ENCODE measurements around the gene KRT78. TPM values are rescaled to one million over a fixed set of nuclear protein-coding genes. Genes with fewer than 3 reads are reported as not detected.

Gene KRT78
- total and polyA plus RNA-seq, 2 of the 13 experiments (the other 11 are each of a cell fraction or from before 2014, with no cell fraction given) = not detected

GRCh38 chr12:52806169-52806811, 42.5 kb downstream of the KRT78 start:
- no TSS peak for BruUV-seq (replicated peaks)
- Histone ChIP-seq H3K4me2 (ENCODE audit: low read depth, low read length) (no peak overlapping the region), H3K36me3 (replicated peaks in 1 of 2; ENCODE audit: control insufficient read depth in 1 of 2, insufficient read depth in 2 of 2, low read length in 2 of 2) (no peaks in the 10 kb centered on the region), H3K4me3 (replicated peaks in 1 of 3; ENCODE audit: insufficient read depth in 1 of 3, low read depth in 2 of 3, low read length in 3 of 3) (no peak overlapping the region), H3K9ac (ENCODE audit: insufficient read depth, low read depth, low read length) (no peak overlapping the region), H3K9me3 (ENCODE audit: low read length) (no peaks in the 10 kb centered on the region), H4K20me1 (ENCODE audit: insufficient read depth, low read length) (no peaks in the 10 kb centered on the region), H3K4me1 (ENCODE audit: insufficient read depth, low read length) (no peaks in the 10 kb centered on the region), H3K27me3 (ENCODE audit: control insufficient read depth in 1 of 2, insufficient read depth in 2 of 2, low read length in 2 of 2) (peaks cover 1 to 18% of the 10 kb centered on the region in 2 experiments; a peak in 4 of 5 replicates), H3K27ac (ENCODE audit: extremely low read length, insufficient read depth, low read length) (no peak overlapping the region), H3K79me2 (ENCODE audit: insufficient read depth, low read length) (no peaks in the 10 kb centered on the region), H2AFZ (ENCODE audit: low read length) (no peak overlapping the region)
- 16% methylated on average over 3 of the region's 3 CpGs for WGBS (ENCODE audit: low lambda C conversion rate)
- no peak for TF ChIP-seq MAFK (conservative IDR thresholded peaks at IDR 0.05 in 1 of 2, IDR thresholded peaks at IDR 0.05 in 1 of 2; ENCODE audit: low read length in 2 of 2)
- FAIRE-seq = no peak
- POLR2A ChIA-PET = no interaction called here
- intact Hi-C loops (cut with micrococcal nuclease; ENCODE audit: unreplicated experiment) (no loop called here), in situ Hi-C loops (cut with HindIII; ENCODE audit: extremely low pct_ligation_motif_present, low pct_unique_long_range_greater_than_20kb) (no loop called here)
- DNase-seq (ENCODE audit: low spot score) = no peak
- CTCF ChIA-PET (ENCODE audit: low intra/inter-chr PET ratio, low total read pairs) = no interaction called here
- no peak for ATAC-seq

- WGBS (ENCODE audit: low lambda C conversion rate) = 10% methylated on average over 3 of the region's 3 CpGs
- Histone ChIP-seq H3K4me3 (replicated peaks in 1 of 3; ENCODE audit: insufficient read depth in 1 of 3, low read depth in 2 of 3, low read length in 3 of 3) (no peak overlapping the region), H3K27me3 (ENCODE audit: control insufficient read depth in 1 of 2, insufficient read depth in 2 of 2, low read length in 2 of 2) (peaks cover 1 to 18% of the 10 kb centered on the region in 2 experiments; a peak in 4 of 5 replicates), H2AFZ (ENCODE audit: low read length) (no peak overlapping the region), H3K79me2 (ENCODE audit: insufficient read depth, low read length) (no peaks in the 10 kb centered on the region), H3K4me2 (ENCODE audit: low read depth, low read length) (no peak overlapping the region), H3K9ac (ENCODE audit: insufficient read depth, low read depth, low read length) (no peak overlapping the region), H3K9me3 (ENCODE audit: low read length) (no peaks in the 10 kb centered on the region), H3K36me3 (replicated peaks in 1 of 2; ENCODE audit: control insufficient read depth in 1 of 2, insufficient read depth in 2 of 2, low read length in 2 of 2) (no peaks in the 10 kb centered on the region), H3K4me1 (ENCODE audit: insufficient read depth, low read length) (no peaks in the 10 kb centered on the region), H3K27ac (ENCODE audit: extremely low read length, insufficient read depth, low read length) (no peak overlapping the region), H4K20me1 (ENCODE audit: insufficient read depth, low read length) (no peaks in the 10 kb centered on the region)
- POLR2A ChIA-PET = no interaction called here
- in situ Hi-C loops (cut with HindIII; ENCODE audit: extremely low pct_ligation_motif_present, low pct_unique_long_range_greater_than_20kb) (no loop called here), intact Hi-C loops (cut with micrococcal nuclease; ENCODE audit: unreplicated experiment) (no loop called here)
- no TSS peak for BruUV-seq (replicated peaks)
- CTCF ChIA-PET (ENCODE audit: low intra/inter-chr PET ratio, low total read pairs) = no interaction called here
- FAIRE-seq (no peak), DNase-seq (ENCODE audit: low spot score) (no peak), ATAC-seq (no peak)
- TF ChIP-seq ZNF136 (CRISPR knock-in tag; IDR thresholded peaks at IDR 0.05; ENCODE audit: low read depth) = no peak
- TF ChIP-seq HOXA5 (CRISPR knock-in tag; IDR thresholded peaks at IDR 0.05) = no peak
- TF ChIP-seq, protein P1, sequence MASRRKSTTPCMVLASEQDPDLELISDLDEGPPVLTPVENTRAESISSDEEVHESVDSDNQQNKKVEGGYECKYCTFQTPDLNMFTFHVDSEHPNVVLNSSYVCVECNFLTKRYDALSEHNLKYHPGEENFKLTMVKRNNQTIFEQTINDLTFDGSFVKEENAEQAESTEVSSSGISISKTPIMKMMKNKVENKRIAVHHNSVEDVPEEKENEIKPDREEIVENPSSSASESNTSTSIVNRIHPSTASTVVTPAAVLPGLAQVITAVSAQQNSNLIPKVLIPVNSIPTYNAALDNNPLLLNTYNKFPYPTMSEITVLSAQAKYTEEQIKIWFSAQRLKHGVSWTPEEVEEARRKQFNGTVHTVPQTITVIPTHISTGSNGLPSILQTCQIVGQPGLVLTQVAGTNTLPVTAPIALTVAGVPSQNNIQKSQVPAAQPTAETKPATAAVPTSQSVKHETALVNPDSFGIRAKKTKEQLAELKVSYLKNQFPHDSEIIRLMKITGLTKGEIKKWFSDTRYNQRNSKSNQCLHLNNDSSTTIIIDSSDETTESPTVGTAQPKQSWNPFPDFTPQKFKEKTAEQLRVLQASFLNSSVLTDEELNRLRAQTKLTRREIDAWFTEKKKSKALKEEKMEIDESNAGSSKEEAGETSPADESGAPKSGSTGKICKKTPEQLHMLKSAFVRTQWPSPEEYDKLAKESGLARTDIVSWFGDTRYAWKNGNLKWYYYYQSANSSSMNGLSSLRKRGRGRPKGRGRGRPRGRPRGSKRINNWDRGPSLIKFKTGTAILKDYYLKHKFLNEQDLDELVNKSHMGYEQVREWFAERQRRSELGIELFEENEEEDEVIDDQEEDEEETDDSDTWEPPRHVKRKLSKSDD (CRISPR knock-in tag; IDR thresholded peaks at IDR 0.05; ENCODE audit: low read depth) = no peak
- TF ChIP-seq SRSF9 (IDR thresholded peaks at IDR 0.05; ENCODE audit: borderline replicate concordance, insufficient read depth, low read depth, low read length, poor library complexity, severe bottlenecking) = no peak
- TF ChIP-seq, protein P2, sequence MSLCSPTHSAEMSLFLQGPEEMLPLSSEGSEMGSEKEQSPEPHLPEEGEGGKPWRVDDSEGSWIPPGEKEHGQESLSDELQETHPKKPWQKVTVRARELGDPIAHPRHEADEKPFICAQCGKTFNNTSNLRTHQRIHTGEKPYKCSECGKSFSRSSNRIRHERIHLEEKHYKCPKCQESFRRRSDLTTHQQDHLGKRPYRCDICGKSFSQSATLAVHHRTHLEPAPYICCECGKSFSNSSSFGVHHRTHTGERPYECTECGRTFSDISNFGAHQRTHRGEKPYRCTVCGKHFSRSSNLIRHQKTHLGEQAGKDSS (CRISPR knock-in tag; IDR thresholded peaks at IDR 0.05; ENCODE audit: borderline replicate concordance, low read depth) = no peak
- no peak for TF ChIP-seq ZNF543 (CRISPR knock-in tag; IDR thresholded peaks at IDR 0.05)
- TF ChIP-seq, protein P3, sequence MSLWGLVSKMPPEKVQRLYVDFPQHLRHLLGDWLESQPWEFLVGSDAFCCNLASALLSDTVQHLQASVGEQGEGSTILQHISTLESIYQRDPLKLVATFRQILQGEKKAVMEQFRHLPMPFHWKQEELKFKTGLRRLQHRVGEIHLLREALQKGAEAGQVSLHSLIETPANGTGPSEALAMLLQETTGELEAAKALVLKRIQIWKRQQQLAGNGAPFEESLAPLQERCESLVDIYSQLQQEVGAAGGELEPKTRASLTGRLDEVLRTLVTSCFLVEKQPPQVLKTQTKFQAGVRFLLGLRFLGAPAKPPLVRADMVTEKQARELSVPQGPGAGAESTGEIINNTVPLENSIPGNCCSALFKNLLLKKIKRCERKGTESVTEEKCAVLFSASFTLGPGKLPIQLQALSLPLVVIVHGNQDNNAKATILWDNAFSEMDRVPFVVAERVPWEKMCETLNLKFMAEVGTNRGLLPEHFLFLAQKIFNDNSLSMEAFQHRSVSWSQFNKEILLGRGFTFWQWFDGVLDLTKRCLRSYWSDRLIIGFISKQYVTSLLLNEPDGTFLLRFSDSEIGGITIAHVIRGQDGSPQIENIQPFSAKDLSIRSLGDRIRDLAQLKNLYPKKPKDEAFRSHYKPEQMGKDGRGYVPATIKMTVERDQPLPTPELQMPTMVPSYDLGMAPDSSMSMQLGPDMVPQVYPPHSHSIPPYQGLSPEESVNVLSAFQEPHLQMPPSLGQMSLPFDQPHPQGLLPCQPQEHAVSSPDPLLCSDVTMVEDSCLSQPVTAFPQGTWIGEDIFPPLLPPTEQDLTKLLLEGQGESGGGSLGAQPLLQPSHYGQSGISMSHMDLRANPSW (CRISPR knock-in tag; IDR thresholded peaks at IDR 0.05; ENCODE audit: borderline replicate concordance) = no peak
These were observed 43.1 kb downstream of the KRT78 start for GRCh38 chr12:52805739-52806138.
